Endothelial cell of umbilical vein (primary cell): ENCODE data around the gene KNTC1. TPM values are rescaled to one million over a fixed set of nuclear protein-coding genes. Genes with fewer than 3 reads are reported as not detected.

ENCODE experiments used
- BruUV-seq: library from RNA; stranded (reverse); fragments of 400-500 nt; replicated peaks from 2 replicates; lab custom pipeline; 2021; lab: Mats Ljungman, UMichigan
- CTCF ChIA-PET: fragments of 300-600, 350-600 bp; sonication (Branson Sonifier 250); formaldehyde crosslinking; loops from one replicate; lab custom pipeline; 2021; ENCODE audit warnings: antibody characterized with exemption, inconsistent platforms; lab: Charles Lee
- POLR2A ChIA-PET: fragments of 300-600, 350-600 bp; sonication (Branson Sonifier 250); formaldehyde crosslinking; loops from one replicate; lab custom pipeline; 2021; ENCODE audit warnings: antibody characterized with exemption, inconsistent platforms; lab: Charles Lee
- DNase-seq: peaks from one replicate; pipeline ENCODE4 v3.0.0-alpha.2; 2011; ENCODE audit warnings: low read depth, low spot score
- FAIRE-seq: peaks from 2 replicates; lab custom pipeline; 2011; peaks lifted over from hg19 to GRCh38; lab: Jason Lieb, UNC
- H2AFZ ChIP-seq: 2 replicates; pipeline ENCODE4 v1.6.0; 2012; ENCODE audit warnings: low read depth, low read length, control low read depth, inconsistent platforms
- H3K27ac ChIP-seq: 2 replicates; pipeline ENCODE4 v1.5.1; 2011; ENCODE audit warnings: low read depth, mild to moderate bottlenecking, control low read depth, low read length, moderate library complexity; ENCODE audit not compliant: insufficient read depth
- H3K27me3 ChIP-seq, 2 experiments: 2 replicates each; pipeline versions ENCODE4 v1.6.0 to v1.6.1; 2011; ENCODE audit warnings: low read length in 2 of 2, mixed read lengths in 1 of 2; ENCODE audit not compliant: control insufficient read depth in 2 of 2, insufficient read depth in 2 of 2
- H3K36me3 ChIP-seq, 2 experiments: 2 replicates in 1 of 2; 3 replicates in 1 of 2; pipeline ENCODE4 v1.5.1; 2011; ENCODE audit warnings: low read length in 2 of 2, mild to moderate bottlenecking in 1 of 2, moderate library complexity in 1 of 2; ENCODE audit not compliant: control insufficient read depth in 2 of 2, insufficient read depth in 2 of 2; ENCODE audit errors: extremely low read depth in 1 of 2
- H3K4me1 ChIP-seq: 3 replicates; pipeline ENCODE4 v1.5.1; 2011; ENCODE audit warnings: mild to moderate bottlenecking, low read length; ENCODE audit not compliant: control insufficient read depth, insufficient read depth; ENCODE audit errors: extremely low read depth
- H3K4me2 ChIP-seq: 2 replicates; pipeline ENCODE4 v1.6.1; 2011; ENCODE audit warnings: low read length, control low read depth, mixed read lengths; ENCODE audit not compliant: insufficient read depth
- H3K4me3 ChIP-seq, 3 experiments: fragments of 200-600 bp in 1 of 3; sonication (generic), shearing (Covaris generic) in 1 of 3; replicated peaks in 1 of 3; 2 replicates each; pipeline ENCODE4 v1.5.1; 2011 to 2016; ENCODE audit warnings: control low read depth in 3 of 3, low read length in 3 of 3, mild to moderate bottlenecking in 2 of 3, inconsistent platforms in 1 of 3, low read depth in 1 of 3, moderate library complexity in 1 of 3; ENCODE audit not compliant: insufficient read depth in 1 of 3
- H3K79me2 ChIP-seq: 2 replicates; pipeline ENCODE4 v1.6.0; 2012; ENCODE audit warnings: low read length, inconsistent platforms; ENCODE audit not compliant: control insufficient read depth, insufficient read depth
- H3K9ac ChIP-seq: replicated peaks from 2 replicates; pipeline ENCODE3; 2011; ENCODE audit warnings: low read length, control low read depth; ENCODE audit not compliant: insufficient read depth; ENCODE audit errors: extremely low read depth
- H3K9me1 ChIP-seq: replicated peaks from 3 replicates; pipeline ENCODE4 v1.6.0; 2011; ENCODE audit warnings: mild to moderate bottlenecking, low read length; ENCODE audit not compliant: control insufficient read depth, insufficient read depth; ENCODE audit errors: extremely low read depth
- H3K9me3 ChIP-seq: replicated peaks from 2 replicates; pipeline ENCODE4 v1.5.1; 2012; ENCODE audit warnings: low read length, inconsistent platforms; ENCODE audit not compliant: control insufficient read depth, insufficient read depth
- H4K20me1 ChIP-seq: replicated peaks from 2 replicates; pipeline ENCODE3; 2011; ENCODE audit warnings: mild to moderate bottlenecking, low read length; ENCODE audit not compliant: control insufficient read depth, insufficient read depth; ENCODE audit errors: extremely low read depth
- EZH2 ChIP-seq: IDR thresholded peaks from 2 replicates; pipeline ENCODE4 v1.6.1; 2012; ENCODE audit warnings: borderline replicate concordance, low read depth, mild to moderate bottlenecking, moderate library complexity, low read length, inconsistent platforms; ENCODE audit not compliant: severe bottlenecking
- FOS ChIP-seq: IDR thresholded peaks from 2 replicates; pipeline ENCODE4 v1.6.1; 2011; ENCODE audit warnings: mild to moderate bottlenecking, low read length, moderate library complexity, borderline replicate concordance; ENCODE audit not compliant: insufficient read depth
- GATA2 ChIP-seq: IDR thresholded peaks from 2 replicates; pipeline ENCODE4 v1.7.0; 2011; ENCODE audit warnings: low read depth, mild to moderate bottlenecking, moderate library complexity, mixed read lengths, low read length; ENCODE audit not compliant: insufficient read length, insufficient read depth
- JUN ChIP-seq: IDR thresholded peaks from 2 replicates; pipeline ENCODE4 v1.6.1; 2011; ENCODE audit warnings: borderline replicate concordance, low read depth; ENCODE audit not compliant: insufficient read length, insufficient read depth
- MAX ChIP-seq: IDR thresholded peaks from 2 replicates; pipeline ENCODE4 v1.6.1; 2011; ENCODE audit not compliant: insufficient read depth, insufficient read length
- MYC ChIP-seq: IDR thresholded peaks from one replicate; pipeline ENCODE4 v1.6.1; 2011; ENCODE audit warnings: mild to moderate bottlenecking, low read depth, low read length
- POLR2A ChIP-seq: IDR thresholded peaks from 2 replicates; pipeline ENCODE4 v1.6.1; 2012; ENCODE audit warnings: low read depth, mild to moderate bottlenecking, control low read depth, low read length
- POLR2AphosphoS5 ChIP-seq: IDR thresholded peaks from 2 replicates; pipeline ENCODE4 v1.6.1; 2012; ENCODE audit warnings: low read depth, mild to moderate bottlenecking, control low read depth, low read length, moderate library complexity; ENCODE audit not compliant: insufficient read depth
- dilution Hi-C: fragments of 300-500 bp; cut with MboI; formaldehyde crosslinking; loops from one replicate; pipeline ENCODE4 v1.15.0; 2019; ENCODE audit warnings: low sequenced_read_pairs; ENCODE audit not compliant: extremely low pct_ligation_motif_present
- intact Hi-C: fragments of 100-400 bp; cut with micrococcal nuclease; formaldehyde crosslinking; loops from one replicate; pipeline ENCODE4 v1.10.0; 2022
- polyA plus RNA-seq, 4 experiments: library from polyadenylated mRNA; depleted of rRNA in 3 of 4; stranded (reverse) in 3 of 4; unstranded in 1 of 4; fragments of >200 nt; gene quantifications; 2 replicates each; pipeline versions ENCODE4 v1.2.1 to v1.2.3, GENCODE V29; 2011 to 2012; ENCODE audit warnings: missing spikeins in 1 of 4
- total RNA-seq: library from RNA; stranded (reverse); gene quantifications from 2 replicates; pipeline ENCODE4 v1.2.3, GENCODE V29; 2021

The KNTC1 gene
- total and polyA plus RNA-seq, 2 donors (not counting 3 experiments of a cell fraction or from before 2014, with no cell fraction given): 15.5 to 52.9 TPM

- no peaks in the 10 kb centered on the region for H3K36me3 ChIP-seq
- no peak overlapping the region for H3K4me3 ChIP-seq
- intact Hi-C loops: no loop called here
- no TSS peak for BruUV-seq
- H3K9me3 ChIP-seq: no peaks in the 10 kb centered on the region
- H3K27me3 ChIP-seq: no peaks in the 10 kb centered on the region
- H3K4me2 ChIP-seq: no peak overlapping the region
- dilution Hi-C loops: no loop called here
- TF ChIP-seq MAX (no peak), POLR2A (no peak), EZH2 (no peak), FOS (no peak)
- no peak for FAIRE-seq
- H4K20me1 ChIP-seq: no peaks in the 10 kb centered on the region
- H3K9ac ChIP-seq: no peak overlapping the region
- no peaks in the 10 kb centered on the region for H3K9me1 ChIP-seq
- ChIA-PET CTCF (no interaction called here), POLR2A (no interaction called here)
- H3K4me1 ChIP-seq: no peaks in the 10 kb centered on the region
- H3K79me2 ChIP-seq: no peaks in the 10 kb centered on the region
- H2AFZ ChIP-seq: no peak overlapping the region
- no peak overlapping the region for H3K27ac ChIP-seq
- no peak for DNase-seq
These were observed 138.7 kb downstream of the KNTC1 start for GRCh38 chr12:122665759-122666158.

GRCh38 chr12:122668268-122668667 is 141.2 kb downstream of the KNTC1 start:
- BruUV-seq: no TSS peak
- Histone ChIP-seq H4K20me1 (no peaks in the 10 kb centered on the region), H3K4me2 (no peak overlapping the region), H3K79me2 (no peaks in the 10 kb centered on the region), H3K9ac (no peak overlapping the region), H3K4me3 (no peak overlapping the region), H3K9me3 (no peaks in the 10 kb centered on the region), H3K9me1 (no peaks in the 10 kb centered on the region), H3K4me1 (no peaks in the 10 kb centered on the region), H3K27ac (no peak overlapping the region), H3K36me3 (no peaks in the 10 kb centered on the region), H2AFZ (no peak overlapping the region), H3K27me3 (no peaks in the 10 kb centered on the region)
- dilution Hi-C loops (no loop called here), intact Hi-C loops (no loop called here)
- POLR2A ChIA-PET: interaction anchor here (0.6 kb wide), 1 partner anchor 10 kb away, joined by 9 read pairs; no protein-coding TSS in a partner anchor
- CTCF ChIA-PET: interaction anchor here (1.1 to 2.3 kb wide), 4 partner anchors 8 to 25 kb away, joined by 3 to 4 read pairs (median 4); no protein-coding TSS in a partner anchor
- no peak for FAIRE-seq
- TF ChIP-seq GATA2 (no peak), MYC (no peak), POLR2A (no peak), MAX (no peak), POLR2AphosphoS5 (no peak), JUN (no peak), FOS (no peak)
- no peak for DNase-seq
